GM12878 (cell line): ENCODE measurements around the gene CASP12. TPM values are rescaled to one million over a fixed set of nuclear protein-coding genes. Genes with fewer than 3 reads are reported as not detected.

Experiments used
- ATAC-seq: fragments of 200-7000 bp; cut with Tn5 transposase; 3 replicates; pipeline ENCODE4 v1.9.1; 2020; ENCODE audit warnings: mild to moderate bottlenecking, moderate library complexity
- BruUV-seq: library from RNA; stranded (reverse); fragments of 400-500 nt; replicated peaks from 2 replicates; lab custom pipeline; 2021; lab: Mats Ljungman, UMichigan
- CTCF ChIA-PET: fragments of 300-600 bp; sonication (Branson Sonifier 250); formaldehyde crosslinking; extraction: SDS; loops from one replicate; lab custom pipeline; 2021; ENCODE audit warnings: inconsistent platforms; lab: Yijun Ruan, JAX
- POLR2A ChIA-PET: fragments of 350-600 bp; formaldehyde crosslinking; extraction: SDS; loops from one replicate; lab custom pipeline; 2021; ENCODE audit warnings: inconsistent platforms; lab: Charles Lee
- RAD21 ChIA-PET: fragments of 300-600 bp; sonication (Branson Sonifier 250); formaldehyde crosslinking; loops from one replicate; lab custom pipeline; 2023; ENCODE audit warnings: antibody characterized with exemption; ENCODE audit not compliant: unreplicated experiment; lab: Charles Lee
- SMC1A ChIA-PET: fragments of 300-600 bp; sonication (Branson Sonifier 250); formaldehyde crosslinking; loops from one replicate; lab custom pipeline; 2023; ENCODE audit not compliant: unreplicated experiment, uncharacterized antibody; lab: Charles Lee
- DNase-seq: peaks from one replicate; pipeline ENCODE4 v3.0.0-alpha.2; 2011; ENCODE audit warnings: low read depth, low spot score
- FAIRE-seq: peaks from 3 replicates; lab custom pipeline; 2011; peaks lifted over from hg19 to GRCh38; lab: Jason Lieb, UNC
- H2AFZ ChIP-seq: 2 replicates; pipeline ENCODE4 v1.6.0; 2011; ENCODE audit warnings: low read depth, low read length, control low read depth; ENCODE audit not compliant: control insufficient read depth
- H3K27ac ChIP-seq: 2 replicates; pipeline ENCODE4 v1.5.1; 2011; ENCODE audit warnings: control low read depth; ENCODE audit not compliant: control insufficient read depth, insufficient read depth
- H3K27me3 ChIP-seq, 2 experiments: replicated peaks in 1 of 2; 2 replicates each; pipeline versions ENCODE4 v1.6.0 to v1.6.1; 2011; ENCODE audit warnings: low read length in 1 of 2; ENCODE audit not compliant: control insufficient read depth in 2 of 2, insufficient read depth in 2 of 2
- H3K36me3 ChIP-seq, 2 experiments: 2 replicates each; pipeline ENCODE4 v1.5.1; 2011; ENCODE audit warnings: low read length in 1 of 2; ENCODE audit not compliant: control insufficient read depth in 2 of 2, insufficient read depth in 2 of 2
- H3K4me1 ChIP-seq: 2 replicates; pipeline ENCODE4 v1.6.1; 2011; ENCODE audit warnings: mild to moderate bottlenecking, low read length, moderate library complexity, mixed read lengths; ENCODE audit not compliant: control insufficient read depth, insufficient read depth
- H3K4me2 ChIP-seq: 2 replicates; pipeline ENCODE4 v1.6.0; 2011; ENCODE audit warnings: control low read depth; ENCODE audit not compliant: control insufficient read depth, insufficient read depth
- H3K4me3 ChIP-seq: fragments of 200-600 bp; sonication (generic); 2 replicates; pipeline ENCODE4 v1.5.1; 2016
- H3K79me2 ChIP-seq: 2 replicates; pipeline ENCODE4 v1.6.0; 2011; ENCODE audit warnings: low read length; ENCODE audit not compliant: control insufficient read depth, insufficient read depth
- H3K9ac ChIP-seq: 2 replicates; pipeline ENCODE4 v1.8.0; 2011; ENCODE audit warnings: low read length, control low read depth, mixed read lengths; ENCODE audit not compliant: control insufficient read depth, insufficient read depth
- H3K9me3 ChIP-seq: replicated peaks from 3 replicates; pipeline ENCODE4 v1.5.1; 2011; ENCODE audit warnings: mild to moderate bottlenecking, low read length; ENCODE audit not compliant: control insufficient read depth, insufficient read depth
- H4K20me1 ChIP-seq: 2 replicates; pipeline ENCODE4 v1.6.0; 2011; ENCODE audit not compliant: control insufficient read depth, insufficient read depth
- ATF2 ChIP-seq: IDR thresholded peaks from 2 replicates; pipeline ENCODE4 v1.6.1; 2012; ENCODE audit warnings: low read length, inconsistent platforms
- BCLAF1 ChIP-seq: fragments of 450-650 bp; IDR thresholded peaks from 2 replicates; pipeline ENCODE4 v1.6.1; 2017; ENCODE audit warnings: antibody characterized with exemption, mild to moderate bottlenecking, moderate library complexity
- DPF2 ChIP-seq: fragments of 450-650 bp; IDR thresholded peaks from 2 replicates; pipeline ENCODE4 v1.6.1; 2017; ENCODE audit warnings: mild to moderate bottlenecking
- HSF1 ChIP-seq: fragments of 150-350 bp; IDR thresholded peaks from 2 replicates; pipeline ENCODE4 v1.6.1; 2014; ENCODE audit warnings: mild to moderate bottlenecking, low read depth, low read length
- IKZF2 ChIP-seq, 2 experiments: fragments of 450-650 bp; IDR thresholded peaks; 2 replicates each; pipeline ENCODE4 v1.6.1; 2017; ENCODE audit warnings: mild to moderate bottlenecking in 2 of 2, moderate library complexity in 2 of 2
- PAX8 ChIP-seq: fragments of 450-650 bp; IDR thresholded peaks from 2 replicates; pipeline ENCODE4 v1.6.1; 2017; ENCODE audit warnings: mild to moderate bottlenecking, moderate library complexity
- SMAD1 ChIP-seq: fragments of 450-650 bp; IDR thresholded peaks from 2 replicates; pipeline ENCODE4 v1.6.1; 2018; ENCODE audit warnings: mild to moderate bottlenecking, low read depth; ENCODE audit not compliant: partially characterized antibody
- STAT3 ChIP-seq: IDR thresholded peaks from 2 replicates; pipeline ENCODE4 v1.6.1; 2011; ENCODE audit warnings: low read depth, low read length, improper control_type of control experiment
- YBX1 ChIP-seq: fragments of 450-650 bp; IDR thresholded peaks from 2 replicates; pipeline ENCODE4 v1.6.1; 2016; ENCODE audit warnings: antibody characterized with exemption
- in situ Hi-C: fragments of 300-500 bp; cut with MboI; formaldehyde crosslinking; loops from 9 replicates; pipeline ENCODE4 v1.14.3; 2018; ENCODE audit warnings: mixed read lengths
- intact Hi-C: fragments of 100-400 bp; cut with micrococcal nuclease; formaldehyde crosslinking; loops from one replicate; pipeline ENCODE4 v1.14.2; 2022; ENCODE audit not compliant: unreplicated experiment
- polyA plus RNA-seq, 11 experiments: library from polyadenylated mRNA; depleted of rRNA in 4 of 11; unstranded in 6 of 11; stranded (reverse) in 5 of 11; fragments of >200 nt; fragmentation: Nextera tagmentation in 4 of 11; fragmentation: Illumina TruSeq in 1 of 11; extraction: Ambion mirVana in 4 of 11; extraction: Trizol in 1 of 11; gene quantifications; 1 replicate in 1 of 11; 2 replicates in 10 of 11; pipeline versions ENCODE4 v1.2.1 to v1.2.3, GENCODE V29; 2011 to 2016; ENCODE audit warnings: inconsistent platforms in 2 of 11, missing spikeins in 2 of 11, low read depth in 1 of 11
- total RNA-seq, 4 experiments: library from RNA; depleted of rRNA in 3 of 4; stranded (reverse); fragments of >200 nt in 3 of 4; fragmentation: Illumina TruSeq in 1 of 4; extraction: Trizol in 1 of 4; gene quantifications; 2 replicates each; pipeline versions ENCODE4 v1.2.1 to v1.2.3, GENCODE V29; 2013 to 2021

The CASP12 gene
- total and polyA plus RNA-seq, 10 of the 15 experiments (the other 5 are each of a cell fraction or from before 2014, with no cell fraction given), result 0.10 to 0.14 TPM; not detected in 8

- Histone ChIP-seq H2AFZ (no peak overlapping the region), H3K4me1 (no peaks in the 10 kb centered on the region), H3K27ac (no peak overlapping the region), H4K20me1 (no peaks in the 10 kb centered on the region), H3K9ac (no peak overlapping the region), H3K27me3 (no peaks in the 10 kb centered on the region), H3K9me3 (no peaks in the 10 kb centered on the region), H3K79me2 (no peaks in the 10 kb centered on the region), H3K4me2 (no peak overlapping the region)
- no TSS peak for BruUV-seq
- FAIRE-seq, result no peak
- CTCF ChIA-PET, result interaction anchor here (4.4 kb wide), 1 partner anchor 919 kb away, joined by 25 read pairs; no protein-coding TSS in a partner anchor
- RAD21 ChIA-PET, result no interaction called here
- in situ Hi-C loops, result no loop called here
- intact Hi-C loops, result no loop called here
- SMC1A ChIA-PET, result interaction anchor here (1.1 kb wide), 1 partner anchor 410 kb away, joined by 3 read pairs; no protein-coding TSS in a partner anchor
- POLR2A ChIA-PET, result no interaction called here
- ATAC-seq, result no peak
- no peak for DNase-seq
- TF ChIP-seq HSF1 (no peak), YBX1 (no peak), BCLAF1 (no peak), DPF2 (no peak), IKZF2 (IDR thresholded peaks at IDR 0.05) (no peak), STAT3 (no peak), ATF2 (no peak), PAX8 (no peak), SMAD1 (no peak)
- TF ChIP-seq, all 136 proteins: peak for 0
- peaks cover 0 to 17% of the 10 kb centered on the region in 2 experiments; a peak in 2 of 4 replicates for H3K36me3 ChIP-seq
- H3K4me3 ChIP-seq, result no peak overlapping the region
Measured at GRCh38 chr11:104944076-104944475, 45.8 kb upstream of the CASP12 start.
